ENCODE results near the gene MAPK11. TPM values are rescaled to one million over a fixed set of nuclear protein-coding genes. Genes with fewer than 3 reads are reported as not detected.

Gene MAPK11
- total RNA-seq, 1 donor from 2014 or later = 131 TPM

- Mint-ChIP-seq H3K36me3 (ENCODE audit: unreplicated experiment) (no peaks in the 10 kb centered on the region), H3K27ac (ENCODE audit: unreplicated experiment) (no peak overlapping the region), H3K9me3 (ENCODE audit: unreplicated experiment) (peaks cover 3% of the 10 kb centered on the region), H3K4me3 (ENCODE audit: unreplicated experiment) (peak overlapping the region; percentile 75), H3K27me3 (ENCODE audit: unreplicated experiment) (peaks cover 6% of the 10 kb centered on the region), H3K4me1 (ENCODE audit: low read depth, unreplicated experiment) (peaks cover 6% of the 10 kb centered on the region)
- DNase-seq = no peak
- TF ChIP-seq CTCF (IDR thresholded peaks at IDR 0.05; ENCODE audit: partially characterized antibody, unreplicated experiment) = no peak
These were observed 1.5 kb downstream of the MAPK11 start for GRCh38 chr22:50268655-50269113.

- H3K9me3 Mint-ChIP-seq (ENCODE audit: unreplicated experiment) = peaks cover 2% of the 10 kb centered on the region
- peak overlapping the region; percentile 22 for H3K27ac Mint-ChIP-seq (ENCODE audit: unreplicated experiment)
- peak; percentile 71 for DNase-seq
- H3K4me1 Mint-ChIP-seq (ENCODE audit: low read depth, unreplicated experiment) = peaks cover 2% of the 10 kb centered on the region
- H3K36me3 Mint-ChIP-seq (ENCODE audit: unreplicated experiment) = no peaks in the 10 kb centered on the region
- H3K4me3 Mint-ChIP-seq (ENCODE audit: unreplicated experiment) = peak overlapping the region; percentile 75
- H3K27me3 Mint-ChIP-seq (ENCODE audit: unreplicated experiment) = peaks cover 6% of the 10 kb centered on the region
- TF ChIP-seq CTCF (IDR thresholded peaks at IDR 0.05; ENCODE audit: partially characterized antibody, unreplicated experiment) = peak; percentile 17
These were observed 2.4 kb downstream of the MAPK11 start for GRCh38 chr22:50267591-50268390.

GRCh38 chr22:50266994-50267393 is 3.2 kb downstream of the MAPK11 start:
- H3K4me3 Mint-ChIP-seq (ENCODE audit: unreplicated experiment) = no peak overlapping the region
- H3K9me3 Mint-ChIP-seq (ENCODE audit: unreplicated experiment) = peaks cover 2% of the 10 kb centered on the region
- H3K27ac Mint-ChIP-seq (ENCODE audit: unreplicated experiment) = no peak overlapping the region
- no peak for TF ChIP-seq CTCF (IDR thresholded peaks at IDR 0.05; ENCODE audit: partially characterized antibody, unreplicated experiment)
- H3K27me3 Mint-ChIP-seq (ENCODE audit: unreplicated experiment) = peaks cover 10% of the 10 kb centered on the region
- H3K36me3 Mint-ChIP-seq (ENCODE audit: unreplicated experiment) = no peaks in the 10 kb centered on the region
- no peak for DNase-seq
- H3K4me1 Mint-ChIP-seq (ENCODE audit: low read depth, unreplicated experiment) = peaks cover 1% of the 10 kb centered on the region

GRCh38 chr22:50264946-50265669 is 5.1 kb downstream of the MAPK11 start:
- H3K4me1 Mint-ChIP-seq (ENCODE audit: low read depth, unreplicated experiment) = peaks cover 1% of the 10 kb centered on the region
- no peaks in the 10 kb centered on the region for H3K36me3 Mint-ChIP-seq (ENCODE audit: unreplicated experiment)
- DNase-seq = no peak
- peaks cover 7% of the 10 kb centered on the region for H3K27me3 Mint-ChIP-seq (ENCODE audit: unreplicated experiment)
- no peak overlapping the region for H3K27ac Mint-ChIP-seq (ENCODE audit: unreplicated experiment)
- H3K4me3 Mint-ChIP-seq (ENCODE audit: unreplicated experiment) = no peak overlapping the region
- H3K9me3 Mint-ChIP-seq (ENCODE audit: unreplicated experiment) = no peaks in the 10 kb centered on the region
- no peak for TF ChIP-seq CTCF (IDR thresholded peaks at IDR 0.05; ENCODE audit: partially characterized antibody, unreplicated experiment)

All from glutamatergic neuron (in vitro differentiated cells).